ENCODE results near the gene DNTTIP2.

The DNTTIP2 gene

DNA sequence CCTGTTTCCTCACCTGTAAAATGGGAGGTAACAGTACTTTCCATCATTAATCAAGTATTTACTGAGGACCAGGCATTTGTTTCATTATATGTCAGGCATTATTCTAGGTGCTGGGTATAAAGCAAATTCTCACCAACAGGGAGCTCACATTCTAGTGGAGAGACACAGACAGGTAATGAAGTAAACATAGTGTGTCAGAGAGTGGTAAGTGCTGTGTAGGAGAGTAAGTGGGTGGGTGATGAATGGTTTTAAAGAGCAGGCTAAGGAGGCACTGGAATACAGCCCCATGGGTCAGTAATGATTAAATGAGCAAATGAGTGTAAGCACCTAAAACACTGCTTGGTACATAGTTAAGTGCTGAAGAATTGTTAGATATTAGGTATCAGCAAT lies 60.4 kb downstream of the DNTTIP2 start:
- H3K36me3 ChIP-seq (ENCODE audit: insufficient read depth, low read length) = no peaks in the 10 kb centered on the region
- no peaks in the 10 kb centered on the region for H3K9me3 ChIP-seq (ENCODE audit: insufficient read depth, low read length, severe bottlenecking)
- no peaks in the 10 kb centered on the region for H3K79me2 ChIP-seq (ENCODE audit: insufficient read depth, low read length)
- ATAC-seq (ENCODE audit: insufficient read depth, low read depth) (no peak), DNase-seq (no peak)
- H4K20me1 ChIP-seq (ENCODE audit: insufficient read depth, low read length) = no peaks in the 10 kb centered on the region
- H3K27ac ChIP-seq (ENCODE audit: low read length) = no peak overlapping the region
- H3K27me3 ChIP-seq (ENCODE audit: insufficient read depth, low read length, poor library complexity) = no peaks in the 10 kb centered on the region
- no peak overlapping the region for H3K9ac ChIP-seq (ENCODE audit: low read depth, low read length)
- H2AFZ ChIP-seq (ENCODE audit: low read depth, low read length) = no peak overlapping the region
- TF ChIP-seq, protein P1, sequence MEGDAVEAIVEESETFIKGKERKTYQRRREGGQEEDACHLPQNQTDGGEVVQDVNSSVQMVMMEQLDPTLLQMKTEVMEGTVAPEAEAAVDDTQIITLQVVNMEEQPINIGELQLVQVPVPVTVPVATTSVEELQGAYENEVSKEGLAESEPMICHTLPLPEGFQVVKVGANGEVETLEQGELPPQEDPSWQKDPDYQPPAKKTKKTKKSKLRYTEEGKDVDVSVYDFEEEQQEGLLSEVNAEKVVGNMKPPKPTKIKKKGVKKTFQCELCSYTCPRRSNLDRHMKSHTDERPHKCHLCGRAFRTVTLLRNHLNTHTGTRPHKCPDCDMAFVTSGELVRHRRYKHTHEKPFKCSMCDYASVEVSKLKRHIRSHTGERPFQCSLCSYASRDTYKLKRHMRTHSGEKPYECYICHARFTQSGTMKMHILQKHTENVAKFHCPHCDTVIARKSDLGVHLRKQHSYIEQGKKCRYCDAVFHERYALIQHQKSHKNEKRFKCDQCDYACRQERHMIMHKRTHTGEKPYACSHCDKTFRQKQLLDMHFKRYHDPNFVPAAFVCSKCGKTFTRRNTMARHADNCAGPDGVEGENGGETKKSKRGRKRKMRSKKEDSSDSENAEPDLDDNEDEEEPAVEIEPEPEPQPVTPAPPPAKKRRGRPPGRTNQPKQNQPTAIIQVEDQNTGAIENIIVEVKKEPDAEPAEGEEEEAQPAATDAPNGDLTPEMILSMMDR (IDR thresholded peaks at IDR 0.05; ENCODE audit: borderline replicate concordance, extremely low read depth, low read length, poor library complexity, severe bottlenecking) = no peak
- TF ChIP-seq EZH2 (IDR thresholded peaks at IDR 0.05; ENCODE audit: borderline replicate concordance, low read depth, low read length, severe bottlenecking) = no peak
- no peak overlapping the region for H3K4me3 ChIP-seq (ENCODE audit: low read depth in 1 of 2, low read length in 2 of 2)
- H3K4me1 ChIP-seq (ENCODE audit: insufficient read depth, low read length) = peaks cover 22% of the 10 kb centered on the region
- no peak overlapping the region for H3K4me2 ChIP-seq (ENCODE audit: insufficient read depth, low read length)

DNA sequence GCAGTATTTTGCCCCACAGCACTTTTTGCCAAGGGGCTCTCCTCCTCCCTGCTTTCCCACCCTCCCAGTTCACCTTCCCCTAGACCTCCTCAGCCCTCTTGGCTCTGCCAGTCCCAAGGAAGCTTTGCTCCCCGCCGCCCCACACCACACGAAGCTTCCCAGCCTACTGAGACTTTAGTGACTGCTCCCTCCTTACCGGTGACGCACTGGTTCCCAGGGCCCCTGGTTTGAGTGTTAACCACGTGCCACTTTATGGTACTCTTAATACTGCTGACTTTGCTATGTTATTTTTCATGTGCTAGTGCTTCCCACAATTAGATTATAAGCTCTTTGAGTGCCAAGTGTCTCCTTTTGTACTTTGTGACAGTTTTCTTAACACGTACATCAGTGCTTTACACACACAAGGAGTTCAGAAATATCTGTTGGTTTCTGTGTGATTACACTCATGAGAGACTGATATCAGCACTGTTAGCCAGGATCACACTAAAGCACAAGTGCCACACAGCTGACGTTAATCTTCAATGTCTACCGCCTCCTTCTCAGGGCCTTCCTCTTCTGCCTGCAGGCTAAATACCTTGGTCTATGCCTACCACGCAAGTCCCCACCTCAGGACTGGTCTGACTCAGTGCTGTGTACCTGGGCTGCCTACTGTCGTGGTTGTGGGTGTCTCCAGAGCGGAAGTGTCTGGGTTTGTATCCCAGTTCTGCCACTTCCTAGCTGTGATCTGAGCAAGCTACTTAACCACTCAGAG lies 61.0 kb downstream of the DNTTIP2 start:
- Histone ChIP-seq H3K27ac (ENCODE audit: low read length) (no peak overlapping the region), H4K20me1 (ENCODE audit: insufficient read depth, low read length) (no peaks in the 10 kb centered on the region), H3K4me3 (ENCODE audit: low read depth in 1 of 2, low read length in 2 of 2) (no peak overlapping the region), H3K79me2 (ENCODE audit: insufficient read depth, low read length) (no peaks in the 10 kb centered on the region), H3K36me3 (ENCODE audit: insufficient read depth, low read length) (no peaks in the 10 kb centered on the region), H3K9me3 (ENCODE audit: insufficient read depth, low read length, severe bottlenecking) (no peaks in the 10 kb centered on the region), H3K4me2 (ENCODE audit: insufficient read depth, low read length) (no peak overlapping the region), H3K9ac (ENCODE audit: low read depth, low read length) (no peak overlapping the region), H3K4me1 (ENCODE audit: insufficient read depth, low read length) (peaks cover 22% of the 10 kb centered on the region), H2AFZ (ENCODE audit: low read depth, low read length) (no peak overlapping the region), H3K27me3 (ENCODE audit: insufficient read depth, low read length, poor library complexity) (no peaks in the 10 kb centered on the region)
- ATAC-seq (ENCODE audit: insufficient read depth, low read depth) (peak; percentile 37), DNase-seq (peak; percentile 20)
- TF ChIP-seq, protein P1 (IDR thresholded peaks at IDR 0.05; ENCODE audit: borderline replicate concordance, extremely low read depth, low read length, poor library complexity, severe bottlenecking) = no peak
- TF ChIP-seq EZH2 (IDR thresholded peaks at IDR 0.05; ENCODE audit: borderline replicate concordance, low read depth, low read length, severe bottlenecking) = no peak

DNA sequence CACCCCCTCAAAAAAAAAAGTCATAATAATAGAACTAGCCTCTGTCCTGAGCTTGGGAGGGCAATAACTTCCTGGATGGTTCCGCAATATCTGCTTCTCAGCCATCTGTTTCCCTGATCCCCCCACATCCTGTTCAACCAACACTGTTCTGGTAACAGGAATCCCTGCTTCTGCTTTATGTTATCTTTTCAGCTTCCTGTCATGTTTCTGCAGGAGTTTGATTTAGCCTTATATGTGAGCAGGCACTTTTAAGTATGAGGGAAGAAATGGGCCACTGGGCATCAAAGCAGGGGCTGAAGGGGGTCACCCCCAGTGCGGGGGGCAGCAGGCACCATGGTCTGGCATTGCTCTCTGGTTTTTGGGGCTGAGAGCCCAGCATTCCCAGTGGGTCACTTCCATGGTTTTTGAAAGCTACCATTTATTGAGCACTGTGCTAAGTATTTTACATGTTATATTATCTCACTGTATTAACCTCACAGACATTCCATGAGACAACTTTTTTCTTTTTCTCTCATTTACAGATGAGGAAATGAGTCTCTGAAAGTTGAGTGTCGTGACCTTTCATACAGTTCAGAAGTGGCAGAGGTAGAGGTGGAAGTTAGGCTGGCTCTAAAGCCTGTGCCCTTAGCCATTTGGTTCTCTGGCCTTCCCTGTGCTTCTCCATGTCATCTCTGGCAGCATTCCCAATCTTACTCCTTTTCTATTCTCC lies 61.9 kb downstream of the DNTTIP2 start:
- Histone ChIP-seq H3K4me3 (ENCODE audit: low read depth in 1 of 2, low read length in 2 of 2) (no peak overlapping the region), H2AFZ (ENCODE audit: low read depth, low read length) (no peak overlapping the region), H3K27me3 (ENCODE audit: insufficient read depth, low read length, poor library complexity) (no peaks in the 10 kb centered on the region), H3K36me3 (ENCODE audit: insufficient read depth, low read length) (no peaks in the 10 kb centered on the region), H3K79me2 (ENCODE audit: insufficient read depth, low read length) (no peaks in the 10 kb centered on the region), H3K4me2 (ENCODE audit: insufficient read depth, low read length) (peak overlapping the region; percentile 14; the same call in 1 of the 2 replicates), H3K9ac (ENCODE audit: low read depth, low read length) (no peak overlapping the region), H3K4me1 (ENCODE audit: insufficient read depth, low read length) (peaks cover 22% of the 10 kb centered on the region), H3K27ac (ENCODE audit: low read length) (peak overlapping the region; percentile 57), H4K20me1 (ENCODE audit: insufficient read depth, low read length) (no peaks in the 10 kb centered on the region), H3K9me3 (ENCODE audit: insufficient read depth, low read length, severe bottlenecking) (no peaks in the 10 kb centered on the region)
- TF ChIP-seq EZH2 (IDR thresholded peaks at IDR 0.05; ENCODE audit: borderline replicate concordance, low read depth, low read length, severe bottlenecking) = no peak
- TF ChIP-seq, protein P1 (IDR thresholded peaks at IDR 0.05; ENCODE audit: borderline replicate concordance, extremely low read depth, low read length, poor library complexity, severe bottlenecking) = no peak
- ATAC-seq (ENCODE audit: insufficient read depth, low read depth) (peak; percentile 65), DNase-seq (peak; percentile 45)
